Fibroblast of peridontal ligament (primary cell): Measurements from ENCODE around the gene INKA1.

Experiments used
- DNase-seq: peaks from one replicate; pipeline ENCODE4 v3.0.0-alpha.2; 2010; ENCODE audit errors: extremely low read depth

INKA1 gene

DNA sequence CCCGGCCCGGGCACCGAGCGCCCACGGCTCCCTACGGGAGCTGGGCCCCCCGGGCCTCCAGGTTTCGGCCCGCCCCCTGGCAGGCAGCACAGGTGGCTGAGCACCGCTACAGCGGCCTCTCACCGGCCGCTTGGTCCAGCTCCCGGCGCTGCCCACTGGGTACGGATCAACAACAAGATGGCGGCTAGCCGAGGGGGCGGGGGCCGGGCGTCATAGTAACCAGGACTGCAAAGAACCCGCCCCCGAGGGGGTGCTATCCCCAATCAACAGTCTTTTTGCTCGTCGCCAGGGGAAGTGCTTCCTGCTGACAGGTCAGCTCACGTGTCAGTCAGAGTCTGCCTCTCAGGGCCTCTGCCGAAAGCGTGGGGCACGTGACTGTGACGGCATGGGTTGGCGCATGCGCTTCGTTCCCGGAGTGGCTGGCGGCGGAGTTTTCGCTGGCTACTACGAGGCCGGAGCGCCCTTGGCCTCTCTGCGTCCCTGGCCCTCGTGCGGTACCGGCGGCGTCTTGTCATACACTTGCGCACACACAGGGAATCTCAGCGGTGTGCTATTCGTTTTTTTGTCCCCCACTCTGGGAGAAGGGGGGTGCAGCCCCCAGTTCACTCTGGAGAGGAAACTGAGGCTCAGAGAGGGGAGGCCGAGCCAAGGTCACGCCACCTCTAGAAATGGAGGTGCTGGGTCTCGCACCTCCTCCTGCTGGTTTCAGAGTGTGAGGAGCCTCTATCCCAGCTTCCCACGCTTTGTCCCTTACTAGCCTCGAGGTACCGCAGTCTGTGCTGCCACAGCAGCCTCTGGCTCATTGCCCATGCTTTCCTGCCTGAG is 16.5 kb upstream of the INKA1 start, which contains the start of gene IP6K1:
Gene IP6K1, minus strand, starts transcription at position 186 of the 825 bp plus-strand sequence. CDS start 38,502 bp downstream, outside the sequence.
- peak; percentile 100 for DNase-seq

GRCh38 chr3:49787182-49787464 is 15.9 kb upstream of the INKA1 start:
- no peak for DNase-seq

GRCh38 chr3:49787536-49787935 is 15.5 kb upstream of the INKA1 start:
- DNase-seq: no peak

DNA sequence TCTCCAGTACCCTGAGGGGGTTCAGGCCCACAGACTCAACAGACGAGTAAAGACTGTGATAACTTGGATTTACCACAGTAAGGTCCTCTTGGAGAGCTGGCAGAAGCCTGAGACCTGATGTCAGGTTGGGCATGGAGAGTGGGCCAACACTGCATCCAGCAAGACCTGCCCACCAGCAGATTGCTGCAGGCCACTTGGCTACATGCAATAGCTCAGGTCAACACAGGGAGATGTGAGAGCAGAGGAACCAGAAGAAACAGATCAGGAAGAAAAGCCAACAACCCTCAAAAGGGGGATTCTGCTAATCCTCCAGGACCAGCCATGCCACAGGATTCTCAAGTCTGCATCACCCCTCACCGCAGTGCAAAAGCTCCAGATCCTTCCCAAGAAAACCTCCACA is 15.0 kb upstream of the INKA1 start:
- no peak for DNase-seq

GRCh38 chr3:49790626-49791411 is 12.2 kb upstream of the INKA1 start:
- DNase-seq: no peak

DNA sequence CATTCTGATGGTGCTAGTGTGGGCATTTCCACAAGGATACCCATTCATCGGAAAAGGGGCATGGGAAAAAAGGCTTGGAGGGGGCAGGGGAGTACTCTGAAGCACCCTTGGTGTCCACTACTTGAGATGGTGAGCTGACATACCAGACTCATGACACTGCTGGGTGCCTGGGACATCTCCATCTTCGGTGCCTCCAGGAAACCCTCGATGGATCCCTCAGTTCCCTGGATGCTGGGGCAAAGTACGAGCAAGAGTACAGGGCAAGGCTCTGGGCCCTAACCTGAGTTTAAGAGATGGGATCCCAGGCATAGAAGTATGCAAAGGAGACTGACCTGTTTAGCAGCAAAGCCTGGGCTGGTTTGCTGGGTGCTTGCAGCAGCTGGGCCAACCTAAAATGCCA is 11.5 kb upstream of the INKA1 start:
- no peak for DNase-seq

GRCh38 chr3:49792371-49793150 is 10.5 kb upstream of the INKA1 start:
- DNase-seq: no peak

DNA sequence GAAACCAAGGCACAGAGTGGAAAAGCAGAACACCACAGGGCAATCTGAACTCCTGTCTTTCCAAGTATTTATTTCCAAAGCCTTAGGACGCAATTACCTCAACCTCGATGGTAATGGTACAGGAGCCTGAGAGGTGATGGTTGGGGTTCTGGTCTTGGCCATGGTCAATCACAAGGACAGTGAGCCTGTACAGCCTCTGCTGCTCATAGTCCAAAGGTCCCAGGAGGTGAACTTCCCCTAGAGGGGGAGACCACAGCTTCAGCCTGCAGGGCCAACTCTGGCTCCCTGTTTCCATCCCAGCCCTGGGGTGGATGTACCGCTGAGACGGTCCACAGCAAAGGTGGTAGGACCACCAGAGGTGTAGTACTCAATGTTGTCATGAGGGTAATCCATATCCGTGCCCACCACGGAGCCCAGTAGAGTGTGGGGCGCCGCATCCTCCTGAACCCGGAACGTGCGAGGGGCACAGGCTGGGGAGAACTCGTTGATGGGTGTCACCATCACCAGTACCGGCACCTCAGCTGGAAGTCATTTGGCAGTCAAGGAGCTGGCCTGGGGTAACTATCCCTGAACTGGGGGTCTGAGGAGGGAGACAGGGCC is 9.5 kb upstream of the INKA1 start:
- no peak for DNase-seq

DNA sequence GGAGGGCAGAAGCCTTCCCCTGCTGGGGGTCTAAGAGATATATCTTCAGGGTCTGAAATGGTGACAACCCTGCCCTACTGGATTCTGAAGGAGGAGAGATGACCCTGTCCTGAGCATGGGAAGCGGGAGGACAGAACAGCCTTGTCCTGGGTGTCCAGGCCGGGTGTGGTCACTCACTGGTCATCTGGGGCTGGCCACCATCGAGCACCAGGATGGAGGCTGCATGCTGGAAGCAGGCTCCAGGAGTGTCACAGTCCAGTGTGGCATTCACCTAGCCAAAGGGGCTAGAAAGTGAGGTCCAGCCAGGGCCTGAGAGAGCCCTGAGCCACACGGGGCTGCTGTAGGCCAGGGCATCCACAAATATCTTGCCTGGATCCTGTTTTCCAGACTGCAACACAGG is 8.6 kb upstream of the INKA1 start:
- DNase-seq: no peak

DNA sequence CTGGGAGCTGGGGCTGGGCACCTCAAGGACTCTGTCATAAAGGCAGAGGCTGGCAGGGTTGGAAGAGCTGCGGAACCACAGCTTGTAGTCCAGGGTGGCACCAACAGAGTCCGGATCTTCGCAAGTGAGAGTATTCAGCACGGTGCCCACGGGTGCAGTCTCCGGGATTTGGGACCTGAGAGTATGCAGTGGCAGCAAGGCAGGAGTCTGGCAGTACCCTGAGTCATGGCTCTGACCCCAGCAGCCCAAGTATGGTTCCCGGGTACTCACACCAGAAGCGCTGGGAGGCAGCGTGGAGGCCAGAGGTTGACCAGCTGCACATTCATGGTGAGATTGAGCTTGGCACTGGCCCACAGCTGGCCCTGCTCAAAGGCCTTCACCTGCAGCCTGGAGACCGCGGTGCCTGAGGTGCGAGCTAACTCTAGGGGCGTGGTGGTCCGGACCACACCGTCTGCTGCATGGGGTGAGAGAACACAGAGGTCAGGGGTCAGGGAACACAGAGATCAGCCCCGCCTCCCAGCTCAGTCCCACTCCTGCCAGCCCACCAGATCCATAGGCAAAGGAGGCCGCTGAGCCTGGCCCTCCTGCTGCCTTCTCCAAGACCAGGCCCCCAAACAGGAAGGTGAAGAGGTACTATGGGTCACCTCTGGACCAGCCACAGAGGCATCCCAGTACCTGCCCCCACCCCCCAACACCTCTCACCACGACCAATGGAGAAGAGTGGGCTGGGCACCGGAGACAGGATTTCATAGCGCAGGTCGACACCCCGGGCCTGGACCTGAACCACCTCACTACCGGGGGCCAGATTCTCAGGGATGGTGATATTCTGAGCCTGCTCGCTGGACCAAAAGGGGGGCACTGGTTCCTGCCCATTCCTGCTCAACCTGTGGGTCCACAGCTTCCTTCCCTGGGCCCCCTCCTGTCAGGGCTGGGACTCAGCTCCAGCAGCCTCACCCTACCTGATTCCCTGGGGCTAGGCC is 7.8 kb upstream of the INKA1 start:
- no peak for DNase-seq

- DNase-seq: no peak
Measured at GRCh38 chr3:49799105-49799504, 4.0 kb upstream of the INKA1 start.

- DNase-seq: peak; percentile 82
Measured at GRCh38 chr3:49799761-49800160, 3.3 kb upstream of the INKA1 start, which contains the start of gene CDHR4. Gene CDHR4 (minus strand): TSS chr3:49799873. CDS start chr3:49799812, 61 bp downstream.

DNA sequence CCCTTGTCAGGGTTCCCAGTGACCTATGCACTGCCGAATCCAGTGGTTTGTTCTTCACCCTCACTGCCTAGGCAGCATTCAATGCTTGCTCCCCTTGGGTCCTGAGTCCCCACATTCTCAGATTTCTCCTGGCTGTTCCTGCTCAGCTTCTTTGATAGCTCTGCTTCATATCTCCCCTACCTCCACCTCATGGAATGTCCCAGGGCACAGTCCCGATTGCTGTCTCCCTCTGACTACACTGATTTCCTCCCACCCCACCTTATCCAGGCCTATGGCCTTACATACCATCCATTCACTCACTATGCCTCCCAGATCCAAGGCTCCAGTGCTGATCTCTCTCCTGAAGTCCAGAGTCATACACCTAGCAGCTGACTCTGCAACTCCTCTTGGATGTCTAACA is 1.9 kb upstream of the INKA1 start:
- no peak for DNase-seq

DNA sequence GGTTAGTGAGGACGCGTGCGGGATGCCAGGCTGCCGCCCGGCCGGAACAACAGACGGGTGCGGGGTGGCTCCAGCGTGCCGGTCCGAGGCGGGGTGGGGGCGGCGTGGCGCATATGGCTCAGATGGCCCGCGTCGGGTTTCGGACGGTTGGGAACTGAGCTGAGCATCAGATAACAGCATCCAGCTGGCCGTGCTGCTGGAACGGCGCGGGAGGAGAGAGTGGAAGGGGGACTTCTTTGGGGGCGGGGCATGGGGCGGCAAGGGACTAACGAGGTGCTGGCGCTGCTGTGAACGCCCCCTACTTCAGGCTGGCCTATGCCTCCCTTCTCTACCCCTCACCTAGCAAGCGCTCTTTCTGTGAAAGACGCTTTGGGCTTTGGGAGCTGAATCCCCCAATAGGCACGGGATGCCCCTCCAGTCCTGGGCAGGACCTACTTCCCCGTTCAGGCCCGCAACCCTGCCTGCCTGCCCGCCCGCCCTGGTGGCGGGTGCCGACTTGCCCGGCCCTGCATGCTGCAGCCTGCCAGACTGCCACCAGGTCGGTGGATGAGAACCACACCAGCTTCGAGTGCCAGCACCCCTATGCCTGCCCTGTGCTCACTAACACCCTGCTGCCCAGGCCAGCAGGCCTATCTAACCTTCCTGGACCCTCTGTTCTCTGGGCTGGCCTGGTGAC is 542 bp downstream of the INKA1 start:
- DNase-seq: no peak

- DNase-seq: no peak
Measured at GRCh38 chr3:49804141-49805041, 1.3 kb downstream of the INKA1 start.

- DNase-seq: peak; percentile 98
Measured at GRCh38 chr3:49805367-49805782, 2.3 kb downstream of the INKA1 start.

GRCh38 chr3:49805897-49806701 is 3.0 kb downstream of the INKA1 start:
- DNase-seq: no peak

GRCh38 chr3:49806850-49807249 is 3.8 kb downstream of the INKA1 start:
- DNase-seq: no peak
